ENCODE measurements around the gene RERE.

- TF ChIP-seq, protein P1, sequence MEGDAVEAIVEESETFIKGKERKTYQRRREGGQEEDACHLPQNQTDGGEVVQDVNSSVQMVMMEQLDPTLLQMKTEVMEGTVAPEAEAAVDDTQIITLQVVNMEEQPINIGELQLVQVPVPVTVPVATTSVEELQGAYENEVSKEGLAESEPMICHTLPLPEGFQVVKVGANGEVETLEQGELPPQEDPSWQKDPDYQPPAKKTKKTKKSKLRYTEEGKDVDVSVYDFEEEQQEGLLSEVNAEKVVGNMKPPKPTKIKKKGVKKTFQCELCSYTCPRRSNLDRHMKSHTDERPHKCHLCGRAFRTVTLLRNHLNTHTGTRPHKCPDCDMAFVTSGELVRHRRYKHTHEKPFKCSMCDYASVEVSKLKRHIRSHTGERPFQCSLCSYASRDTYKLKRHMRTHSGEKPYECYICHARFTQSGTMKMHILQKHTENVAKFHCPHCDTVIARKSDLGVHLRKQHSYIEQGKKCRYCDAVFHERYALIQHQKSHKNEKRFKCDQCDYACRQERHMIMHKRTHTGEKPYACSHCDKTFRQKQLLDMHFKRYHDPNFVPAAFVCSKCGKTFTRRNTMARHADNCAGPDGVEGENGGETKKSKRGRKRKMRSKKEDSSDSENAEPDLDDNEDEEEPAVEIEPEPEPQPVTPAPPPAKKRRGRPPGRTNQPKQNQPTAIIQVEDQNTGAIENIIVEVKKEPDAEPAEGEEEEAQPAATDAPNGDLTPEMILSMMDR (IDR thresholded peaks at IDR 0.05): no peak
- TF ChIP-seq POLR2A (IDR thresholded peaks at IDR 0.05): no peak
Observed at GRCh38 chr1:8419172-8419571, 398.3 kb downstream of the RERE start.
